ENCODE data around the gene GYG1.

The GYG1 gene

GRCh38 chr3:149013726-149014125, 22.4 kb downstream of the GYG1 start:
- Histone ChIP-seq H2AFZ (ENCODE audit: low read length) (no peak overlapping the region), H3K9me3 (replicated peaks; ENCODE audit: insufficient read depth, low read length) (no peaks in the 10 kb centered on the region), H3F3A (ENCODE audit: insufficient read depth, low read length) (peaks cover 7% of the 10 kb centered on the region), H4K20me1 (ENCODE audit: insufficient read depth, low read length) (no peaks in the 10 kb centered on the region), H3K9ac (ENCODE audit: low read length) (no peak overlapping the region), H3K79me2 (ENCODE audit: low read length) (peaks cover 25% of the 10 kb centered on the region; the same call in 1 of the 2 replicates), H3K4me3 (ENCODE audit: low read length) (no peak overlapping the region), H3K9me2 (replicated peaks; ENCODE audit: insufficient read depth, low read length) (no peaks in the 10 kb centered on the region), H3K27me3 (replicated peaks; ENCODE audit: insufficient read depth, low read length) (no peaks in the 10 kb centered on the region), H3K36me3 (replicated peaks; ENCODE audit: insufficient read depth, low read length) (0 out of 2 replicates have a peak, but pooled peaks cover 14% of the 10 kb centered on the region), H3K4me2 (ENCODE audit: low read depth, low read length) (no peak overlapping the region), H3K27ac (ENCODE audit: low read length) (no peak overlapping the region), H3K4me1 (ENCODE audit: low read length) (peaks cover 14% of the 10 kb centered on the region)
- DNase-seq = no peak
- TF ChIP-seq EZH2phosphoT487 (IDR thresholded peaks at IDR 0.05; ENCODE audit: low read length) = no peak
- TF ChIP-seq EZH2 (optimal IDR thresholded peaks at IDR 0.05; ENCODE audit: low read depth, low read length) = no peak
- TF ChIP-seq, protein P1, sequence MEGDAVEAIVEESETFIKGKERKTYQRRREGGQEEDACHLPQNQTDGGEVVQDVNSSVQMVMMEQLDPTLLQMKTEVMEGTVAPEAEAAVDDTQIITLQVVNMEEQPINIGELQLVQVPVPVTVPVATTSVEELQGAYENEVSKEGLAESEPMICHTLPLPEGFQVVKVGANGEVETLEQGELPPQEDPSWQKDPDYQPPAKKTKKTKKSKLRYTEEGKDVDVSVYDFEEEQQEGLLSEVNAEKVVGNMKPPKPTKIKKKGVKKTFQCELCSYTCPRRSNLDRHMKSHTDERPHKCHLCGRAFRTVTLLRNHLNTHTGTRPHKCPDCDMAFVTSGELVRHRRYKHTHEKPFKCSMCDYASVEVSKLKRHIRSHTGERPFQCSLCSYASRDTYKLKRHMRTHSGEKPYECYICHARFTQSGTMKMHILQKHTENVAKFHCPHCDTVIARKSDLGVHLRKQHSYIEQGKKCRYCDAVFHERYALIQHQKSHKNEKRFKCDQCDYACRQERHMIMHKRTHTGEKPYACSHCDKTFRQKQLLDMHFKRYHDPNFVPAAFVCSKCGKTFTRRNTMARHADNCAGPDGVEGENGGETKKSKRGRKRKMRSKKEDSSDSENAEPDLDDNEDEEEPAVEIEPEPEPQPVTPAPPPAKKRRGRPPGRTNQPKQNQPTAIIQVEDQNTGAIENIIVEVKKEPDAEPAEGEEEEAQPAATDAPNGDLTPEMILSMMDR (IDR thresholded peaks at IDR 0.05; ENCODE audit: low read length) = no peak

GRCh38 chr3:149015393-149015792, 24.1 kb downstream of the GYG1 start:
- H3K79me2 ChIP-seq (ENCODE audit: low read length) = peaks cover 29% of the 10 kb centered on the region; the same call in 1 of the 2 replicates
- TF ChIP-seq EZH2phosphoT487 (IDR thresholded peaks at IDR 0.05; ENCODE audit: low read length) (no peak), EZH2 (optimal IDR thresholded peaks at IDR 0.05; ENCODE audit: low read depth, low read length) (no peak)
- TF ChIP-seq, protein P1 (IDR thresholded peaks at IDR 0.05; ENCODE audit: low read length) = no peak
- no peak overlapping the region for H3K9ac ChIP-seq (ENCODE audit: low read length)
- H3K36me3 ChIP-seq (replicated peaks; ENCODE audit: insufficient read depth, low read length) = 0 out of 2 replicates have a peak, but pooled peaks cover 11% of the 10 kb centered on the region
- DNase-seq = no peak
- no peaks in the 10 kb centered on the region for H3F3A ChIP-seq (ENCODE audit: insufficient read depth, low read length)
- H3K4me3 ChIP-seq (ENCODE audit: low read length) = no peak overlapping the region
- H2AFZ ChIP-seq (ENCODE audit: low read length) = no peak overlapping the region
- no peaks in the 10 kb centered on the region for H3K9me2 ChIP-seq (replicated peaks; ENCODE audit: insufficient read depth, low read length)
- H3K27ac ChIP-seq (ENCODE audit: low read length) = no peak overlapping the region
- H4K20me1 ChIP-seq (ENCODE audit: insufficient read depth, low read length) = no peaks in the 10 kb centered on the region
- no peaks in the 10 kb centered on the region for H3K4me1 ChIP-seq (ENCODE audit: low read length)
- no peak overlapping the region for H3K4me2 ChIP-seq (ENCODE audit: low read depth, low read length)
- no peaks in the 10 kb centered on the region for H3K9me3 ChIP-seq (replicated peaks; ENCODE audit: insufficient read depth, low read length)
- no peaks in the 10 kb centered on the region for H3K27me3 ChIP-seq (replicated peaks; ENCODE audit: insufficient read depth, low read length)

DNA sequence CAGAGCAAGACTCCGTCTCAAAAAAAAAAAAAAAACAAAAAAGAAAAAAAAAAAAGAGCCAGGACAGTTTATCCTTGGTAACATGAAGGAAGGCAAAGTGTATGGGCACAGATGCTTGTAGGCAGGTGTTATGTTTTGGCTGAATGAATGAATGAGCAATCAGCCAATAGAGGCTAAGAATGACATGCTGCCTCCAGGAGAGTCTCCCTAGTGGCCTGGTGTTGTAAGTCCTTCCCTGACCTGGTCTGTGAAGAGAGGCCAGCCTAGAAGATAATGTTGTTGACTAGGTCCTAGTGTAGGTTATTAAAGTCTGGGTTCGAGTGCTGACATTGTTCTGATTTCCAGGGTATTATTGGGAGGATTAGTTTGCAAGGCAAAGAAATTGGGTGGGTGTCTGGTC, 24.9 kb downstream of the GYG1 start:
- no peaks in the 10 kb centered on the region for H4K20me1 ChIP-seq (ENCODE audit: insufficient read depth, low read length)
- H3F3A ChIP-seq (ENCODE audit: insufficient read depth, low read length) = no peaks in the 10 kb centered on the region
- H3K4me2 ChIP-seq (ENCODE audit: low read depth, low read length) = no peak overlapping the region
- no peaks in the 10 kb centered on the region for H3K4me1 ChIP-seq (ENCODE audit: low read length)
- peaks cover 22% of the 10 kb centered on the region; the same call in 1 of the 2 replicates for H3K79me2 ChIP-seq (ENCODE audit: low read length)
- H3K9me2 ChIP-seq (replicated peaks; ENCODE audit: insufficient read depth, low read length) = no peaks in the 10 kb centered on the region
- H3K4me3 ChIP-seq (ENCODE audit: low read length) = no peak overlapping the region
- H2AFZ ChIP-seq (ENCODE audit: low read length) = no peak overlapping the region
- no peaks in the 10 kb centered on the region for H3K27me3 ChIP-seq (replicated peaks; ENCODE audit: insufficient read depth, low read length)
- H3K9ac ChIP-seq (ENCODE audit: low read length) = no peak overlapping the region
- DNase-seq = no peak
- H3K27ac ChIP-seq (ENCODE audit: low read length) = no peak overlapping the region
- H3K9me3 ChIP-seq (replicated peaks; ENCODE audit: insufficient read depth, low read length) = no peaks in the 10 kb centered on the region
- 0 out of 2 replicates have a peak, but pooled peaks cover 5% of the 10 kb centered on the region for H3K36me3 ChIP-seq (replicated peaks; ENCODE audit: insufficient read depth, low read length)
- TF ChIP-seq EZH2phosphoT487 (IDR thresholded peaks at IDR 0.05; ENCODE audit: low read length) (no peak), EZH2 (optimal IDR thresholded peaks at IDR 0.05; ENCODE audit: low read depth, low read length) (no peak)
